GM18868 (cell line): ENCODE data around the gene MYBPC2.

Source experiments
- ATAC-seq: cut with Tn5 transposase; IDR thresholded peaks from one replicate; pipeline ENCODE4 v1.9.1; 2021; ENCODE audit warnings: mild to moderate bottlenecking, moderate library complexity; ENCODE audit not compliant: unreplicated experiment

The MYBPC2 gene

GRCh38 chr19:50478901-50479715 lies 46.4 kb downstream of the MYBPC2 start:
- ATAC-seq: no peak

- ATAC-seq: no peak
Measured at GRCh38 chr19:50479761-50480251, 47.1 kb downstream of the MYBPC2 start.

GRCh38 chr19:50480281-50481111 lies 47.8 kb downstream of the MYBPC2 start:
- ATAC-seq: no peak

GRCh38 chr19:50481351-50482149 lies 48.9 kb downstream of the MYBPC2 start:
- ATAC-seq: no peak

GRCh38 chr19:50482271-50482855 lies 49.7 kb downstream of the MYBPC2 start:
- ATAC-seq: no peak

- ATAC-seq: no peak
Measured at GRCh38 chr19:50482916-50483315, 50.2 kb downstream of the MYBPC2 start.

- no peak for ATAC-seq
Measured at GRCh38 chr19:50485284-50485955, 52.7 kb downstream of the MYBPC2 start.

- no peak for ATAC-seq
Measured at GRCh38 chr19:50486823-50487515, 54.3 kb downstream of the MYBPC2 start.

GRCh38 chr19:50488389-50489194 lies 55.9 kb downstream of the MYBPC2 start:
- ATAC-seq: no peak

- ATAC-seq: no peak
Measured at GRCh38 chr19:50489461-50490011, 56.8 kb downstream of the MYBPC2 start.

GRCh38 chr19:50490411-50490811 lies 57.7 kb downstream of the MYBPC2 start:
- no peak for ATAC-seq

- no peak for ATAC-seq
Measured at GRCh38 chr19:50490991-50491472, 58.3 kb downstream of the MYBPC2 start.

GRCh38 chr19:50492303-50493052 lies 59.8 kb downstream of the MYBPC2 start:
- no peak for ATAC-seq

GRCh38 chr19:50493171-50493570 lies 60.5 kb downstream of the MYBPC2 start:
- ATAC-seq: no peak

GRCh38 chr19:50494186-50495019 lies 61.7 kb downstream of the MYBPC2 start:
- ATAC-seq: no peak

- no peak for ATAC-seq
Measured at GRCh38 chr19:50495020-50495531, 62.4 kb downstream of the MYBPC2 start.
